PC-3 (cell line): Measurements from ENCODE around the gene ETHE1.

Experiments
- EZH2 ChIP-seq: fragments of 300-600 bp; sonication (generic); IDR thresholded peaks from one replicate; pipeline ENCODE4 v1.6.1; 2017; ENCODE audit warnings: antibody characterized with exemption, mild to moderate bottlenecking, low read length; ENCODE audit not compliant: unreplicated experiment
- EZH2phosphoT487 ChIP-seq: fragments of 300-600 bp; sonication (generic); IDR thresholded peaks from 2 replicates; pipeline ENCODE4 v1.6.1; 2018; ENCODE audit warnings: mild to moderate bottlenecking, antibody characterized with exemption, low read length, borderline replicate concordance
- TF ChIP-seq, protein P1 (sequence below): fragments of 300-600 bp; sonication (generic); conservative IDR thresholded peaks from 2 replicates; pipeline ENCODE4 v1.5.1; 2017; ENCODE audit warnings: antibody characterized with exemption, low read depth, mild to moderate bottlenecking, low read length

DNA sequence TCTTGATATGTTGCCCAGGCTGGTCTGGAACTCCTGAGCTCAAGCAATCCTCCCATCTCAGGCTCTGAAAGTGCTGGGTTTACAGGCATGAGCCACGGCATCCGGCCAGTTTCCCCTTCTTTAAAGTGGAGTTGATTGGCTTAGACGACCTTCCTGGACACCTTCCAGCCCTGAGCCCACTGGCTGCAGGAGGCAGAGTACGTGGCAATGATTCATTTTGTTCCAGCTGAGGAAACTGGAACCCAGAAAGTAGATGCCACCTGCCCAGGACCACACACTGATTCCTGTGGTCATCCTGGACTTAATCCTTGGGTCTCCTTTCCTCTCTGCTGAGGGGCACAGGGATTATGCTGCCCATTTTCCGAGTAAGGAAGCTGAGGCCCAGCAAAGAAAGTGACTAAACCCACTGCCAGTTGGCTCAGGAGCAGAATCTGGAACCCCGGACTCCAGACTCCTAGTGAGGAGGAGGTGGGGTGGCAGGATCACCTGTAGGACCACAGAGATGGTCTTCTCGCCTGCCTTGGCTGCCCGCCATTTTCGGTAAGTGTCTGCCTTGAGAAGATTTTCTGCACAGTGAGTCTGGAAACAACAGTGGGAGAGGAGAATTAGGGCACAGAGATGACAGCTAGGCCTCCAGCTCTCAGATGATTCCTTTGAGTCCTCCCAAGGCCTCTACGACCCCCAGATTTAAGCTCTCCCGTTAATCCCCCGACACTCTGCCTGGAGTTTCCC lies 47.6 kb upstream of the ETHE1 start:
- TF ChIP-seq, protein P1, sequence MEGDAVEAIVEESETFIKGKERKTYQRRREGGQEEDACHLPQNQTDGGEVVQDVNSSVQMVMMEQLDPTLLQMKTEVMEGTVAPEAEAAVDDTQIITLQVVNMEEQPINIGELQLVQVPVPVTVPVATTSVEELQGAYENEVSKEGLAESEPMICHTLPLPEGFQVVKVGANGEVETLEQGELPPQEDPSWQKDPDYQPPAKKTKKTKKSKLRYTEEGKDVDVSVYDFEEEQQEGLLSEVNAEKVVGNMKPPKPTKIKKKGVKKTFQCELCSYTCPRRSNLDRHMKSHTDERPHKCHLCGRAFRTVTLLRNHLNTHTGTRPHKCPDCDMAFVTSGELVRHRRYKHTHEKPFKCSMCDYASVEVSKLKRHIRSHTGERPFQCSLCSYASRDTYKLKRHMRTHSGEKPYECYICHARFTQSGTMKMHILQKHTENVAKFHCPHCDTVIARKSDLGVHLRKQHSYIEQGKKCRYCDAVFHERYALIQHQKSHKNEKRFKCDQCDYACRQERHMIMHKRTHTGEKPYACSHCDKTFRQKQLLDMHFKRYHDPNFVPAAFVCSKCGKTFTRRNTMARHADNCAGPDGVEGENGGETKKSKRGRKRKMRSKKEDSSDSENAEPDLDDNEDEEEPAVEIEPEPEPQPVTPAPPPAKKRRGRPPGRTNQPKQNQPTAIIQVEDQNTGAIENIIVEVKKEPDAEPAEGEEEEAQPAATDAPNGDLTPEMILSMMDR = no peak
- TF ChIP-seq EZH2 = no peak
- TF ChIP-seq EZH2phosphoT487 = no peak
